ENCODE results near the gene CYP3A5.

DNA sequence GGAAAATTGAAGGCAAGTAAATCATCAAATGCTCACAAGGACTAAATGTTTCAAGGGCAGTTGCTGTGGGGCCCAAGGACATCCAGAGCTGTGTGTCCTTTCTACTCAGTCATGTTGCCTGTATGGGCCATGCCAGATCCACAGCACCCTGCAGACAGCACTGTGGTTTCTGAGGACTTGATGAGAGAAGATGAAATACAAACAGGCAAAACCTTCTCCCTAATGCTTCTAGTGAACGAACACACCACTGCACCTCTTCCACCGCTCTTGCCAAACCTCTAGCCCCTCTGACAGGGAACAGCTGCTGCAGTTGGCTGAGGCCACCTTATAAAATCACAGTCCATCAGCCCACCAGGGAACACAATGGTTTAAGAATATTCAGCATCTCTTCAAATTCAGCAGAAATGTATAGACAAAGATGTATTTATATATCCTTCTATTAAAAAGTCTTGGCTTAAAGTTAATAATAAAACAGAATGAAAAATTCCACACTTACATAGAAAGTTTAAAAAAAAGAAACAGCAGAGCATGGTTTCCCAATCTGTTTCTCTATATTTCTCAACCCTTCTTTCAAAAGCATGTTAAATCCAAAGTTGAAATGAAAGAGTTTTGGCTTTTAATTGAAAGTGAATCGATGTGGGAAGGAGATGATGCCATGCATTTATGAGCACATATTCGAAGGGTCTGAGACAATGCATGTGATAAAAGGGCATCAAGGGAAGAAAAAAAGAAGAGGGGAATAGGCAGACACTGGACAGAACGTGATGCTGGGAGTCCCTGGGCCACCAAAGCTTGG, 41.2 kb upstream of the CYP3A5 start:
- no peak for TF ChIP-seq RAD21 (IDR thresholded peaks at IDR 0.05; ENCODE audit: low read length)
- TF ChIP-seq, protein P1, sequence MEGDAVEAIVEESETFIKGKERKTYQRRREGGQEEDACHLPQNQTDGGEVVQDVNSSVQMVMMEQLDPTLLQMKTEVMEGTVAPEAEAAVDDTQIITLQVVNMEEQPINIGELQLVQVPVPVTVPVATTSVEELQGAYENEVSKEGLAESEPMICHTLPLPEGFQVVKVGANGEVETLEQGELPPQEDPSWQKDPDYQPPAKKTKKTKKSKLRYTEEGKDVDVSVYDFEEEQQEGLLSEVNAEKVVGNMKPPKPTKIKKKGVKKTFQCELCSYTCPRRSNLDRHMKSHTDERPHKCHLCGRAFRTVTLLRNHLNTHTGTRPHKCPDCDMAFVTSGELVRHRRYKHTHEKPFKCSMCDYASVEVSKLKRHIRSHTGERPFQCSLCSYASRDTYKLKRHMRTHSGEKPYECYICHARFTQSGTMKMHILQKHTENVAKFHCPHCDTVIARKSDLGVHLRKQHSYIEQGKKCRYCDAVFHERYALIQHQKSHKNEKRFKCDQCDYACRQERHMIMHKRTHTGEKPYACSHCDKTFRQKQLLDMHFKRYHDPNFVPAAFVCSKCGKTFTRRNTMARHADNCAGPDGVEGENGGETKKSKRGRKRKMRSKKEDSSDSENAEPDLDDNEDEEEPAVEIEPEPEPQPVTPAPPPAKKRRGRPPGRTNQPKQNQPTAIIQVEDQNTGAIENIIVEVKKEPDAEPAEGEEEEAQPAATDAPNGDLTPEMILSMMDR (conservative IDR thresholded peaks at IDR 0.05; ENCODE audit: low read depth, low read length): no peak
- TF ChIP-seq, protein P2, sequence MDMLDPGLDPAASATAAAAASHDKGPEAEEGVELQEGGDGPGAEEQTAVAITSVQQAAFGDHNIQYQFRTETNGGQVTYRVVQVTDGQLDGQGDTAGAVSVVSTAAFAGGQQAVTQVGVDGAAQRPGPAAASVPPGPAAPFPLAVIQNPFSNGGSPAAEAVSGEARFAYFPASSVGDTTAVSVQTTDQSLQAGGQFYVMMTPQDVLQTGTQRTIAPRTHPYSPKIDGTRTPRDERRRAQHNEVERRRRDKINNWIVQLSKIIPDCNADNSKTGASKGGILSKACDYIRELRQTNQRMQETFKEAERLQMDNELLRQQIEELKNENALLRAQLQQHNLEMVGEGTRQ (IDR thresholded peaks at IDR 0.05; ENCODE audit: low read depth, low read length): no peak
- no peak for TF ChIP-seq POLR2A (IDR thresholded peaks at IDR 0.05; ENCODE audit: low read depth, low read length)
- no peak for TF ChIP-seq FOS (IDR thresholded peaks at IDR 0.05; ENCODE audit: low read depth, low read length)
- no peak for TF ChIP-seq MXI1 (IDR thresholded peaks at IDR 0.05; ENCODE audit: borderline replicate concordance, low read depth, low read length)
- TF ChIP-seq RCOR1 (IDR thresholded peaks at IDR 0.05; ENCODE audit: insufficient replicate concordance, low read length): no peak

All from IMR-90 (cell line).